Activated T-helper 2 cell treated with anti-CD3 and anti-CD28 coated beads, Interferon-gamma antibody, Interleukin-2, Interleukin-4, amounts not matched to agents 10 μg/mL and 5 μg/mL and 100 μg/mL, durations not matched to agents 14 hours and 24 hours and 36 hours (primary cell): ENCODE measurements around the gene HOMER2. TPM values are rescaled to one million over a fixed set of nuclear protein-coding genes. Genes with fewer than 3 reads are reported as not detected.
"Not testable (repeated sequence)": the region's sequence is repeated elsewhere in the genome, so short reads cannot be mapped to it uniquely, and the experiment has no call there.

Source experiments
- DNase-seq: peaks from one replicate; pipeline ENCODE4 v3.0.0; 2021; ENCODE audit warnings: low spot score
- H3K27ac Mint-ChIP-seq: one replicate; pipeline ENCODE4 v1.8.0; 2021; ENCODE audit warnings: mixed read lengths
- H3K27me3 Mint-ChIP-seq: one replicate; pipeline ENCODE4 v1.8.0; 2021; ENCODE audit warnings: low read depth, mixed read lengths
- H3K36me3 Mint-ChIP-seq: one replicate; pipeline ENCODE4 v1.8.0; 2021; ENCODE audit warnings: low read depth, mixed read lengths
- H3K4me1 Mint-ChIP-seq: one replicate; pipeline ENCODE4 v1.8.0; 2021; ENCODE audit warnings: low read depth, mixed read lengths
- H3K4me3 Mint-ChIP-seq: one replicate; pipeline ENCODE4 v1.8.0; 2021; ENCODE audit warnings: low read depth, mild to moderate bottlenecking, moderate library complexity, mixed read lengths
- H3K9me3 Mint-ChIP-seq: one replicate; pipeline ENCODE4 v1.8.0; 2021; ENCODE audit warnings: mixed read lengths
- intact Hi-C: fragments of 100-400 bp; cut with micrococcal nuclease; formaldehyde crosslinking; loops from one replicate; pipeline ENCODE4 v1.15.1; 2023
- total RNA-seq: library from RNA; stranded (reverse); gene quantifications from 2 replicates; pipeline ENCODE4 v1.2.3, GENCODE V29; 2022

HOMER2 gene
- total RNA-seq, 1 donor from 2014 or later, result 66.1 TPM

DNA sequence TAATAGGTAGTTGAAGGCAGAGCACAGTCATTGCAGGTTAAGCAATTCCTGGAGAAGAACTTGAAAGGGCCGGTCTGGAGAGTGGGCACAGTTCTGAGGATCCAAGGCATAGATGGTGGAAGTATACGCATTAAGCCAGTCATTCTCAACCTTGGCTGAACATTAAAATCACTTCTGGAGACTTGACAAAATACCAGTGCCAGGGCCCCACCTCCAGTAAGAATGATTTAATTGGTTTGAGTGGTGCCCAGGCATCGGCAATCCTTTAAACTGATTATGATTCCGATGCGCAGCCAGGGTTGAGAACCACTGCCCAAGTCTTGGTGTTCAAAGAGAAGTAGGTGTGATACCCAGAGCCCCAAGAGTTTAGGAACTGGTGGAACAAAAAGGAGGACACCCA lies 6.9 kb upstream of the HOMER2 start:
- H3K27ac Mint-ChIP-seq, result no peak overlapping the region
- H3K4me3 Mint-ChIP-seq, result no peak overlapping the region
- intact Hi-C loops, result no loop called here
- peaks cover 18% of the 10 kb centered on the region for H3K27me3 Mint-ChIP-seq
- H3K9me3 Mint-ChIP-seq, result no peaks in the 10 kb centered on the region
- no peaks in the 10 kb centered on the region for H3K4me1 Mint-ChIP-seq
- no peak for DNase-seq
- H3K36me3 Mint-ChIP-seq, result no peaks in the 10 kb centered on the region

DNA sequence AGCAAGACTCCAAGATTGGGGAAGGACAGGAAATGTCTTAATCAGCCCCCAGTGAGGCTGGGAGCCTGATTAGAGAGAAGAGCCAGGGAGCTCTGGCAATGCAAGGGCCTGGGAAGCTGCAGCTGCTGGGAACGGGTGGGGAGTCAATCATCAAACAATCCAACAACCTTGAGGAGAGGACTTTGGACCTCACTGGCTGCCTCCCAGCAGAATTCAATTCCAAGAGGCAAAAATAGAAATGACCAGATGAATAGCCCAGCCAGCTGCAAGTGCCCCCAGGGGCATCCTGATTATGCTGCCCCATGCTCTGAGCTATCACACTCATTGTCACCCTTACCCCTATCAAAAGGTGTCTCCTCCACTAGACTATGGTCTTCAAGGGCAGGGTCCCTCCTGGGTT lies 6.1 kb upstream of the HOMER2 start:
- Mint-ChIP-seq H3K36me3 (no peaks in the 10 kb centered on the region), H3K9me3 (no peaks in the 10 kb centered on the region), H3K4me3 (no peak overlapping the region), H3K4me1 (no peaks in the 10 kb centered on the region), H3K27ac (no peak overlapping the region), H3K27me3 (peaks cover 18% of the 10 kb centered on the region)
- intact Hi-C loops, result no loop called here
- no peak for DNase-seq

DNA sequence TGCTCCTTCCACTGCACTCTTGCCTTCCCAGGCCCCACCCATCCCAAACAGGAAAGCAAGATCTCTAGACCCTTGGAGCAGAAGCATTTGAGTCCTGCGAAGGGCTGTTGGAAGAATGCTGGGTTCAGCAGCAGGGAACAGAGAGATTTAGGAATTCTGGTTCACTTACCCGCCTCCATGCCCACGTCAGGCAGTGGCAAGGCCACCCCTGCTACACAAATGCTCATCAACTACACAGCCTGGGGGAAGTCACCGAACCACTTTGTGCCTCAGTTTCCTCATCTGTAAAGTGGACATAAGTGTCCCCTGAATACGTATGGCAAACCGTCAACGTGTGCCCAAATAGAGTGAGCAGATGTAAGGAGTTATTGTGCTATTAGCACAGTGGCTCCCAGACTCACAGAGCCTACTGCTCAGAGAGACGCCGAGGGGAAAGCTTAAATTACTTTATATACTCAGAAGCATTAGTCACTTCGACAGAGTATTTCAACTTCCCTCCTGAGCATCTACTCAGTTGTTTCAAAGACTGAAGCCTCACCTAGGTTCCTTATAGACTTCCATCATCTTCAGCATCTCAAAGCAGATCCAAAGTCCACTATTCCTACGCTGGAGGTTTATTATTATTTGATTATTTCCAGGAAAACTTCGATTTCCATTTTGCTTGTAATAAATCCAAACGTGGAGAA lies 905 bp downstream of the HOMER2 start:
- no peak for DNase-seq
- Mint-ChIP-seq H3K9me3 (no peaks in the 10 kb centered on the region), H3K4me3 (no peak overlapping the region), H3K27ac (no peak overlapping the region), H3K36me3 (peaks cover 14% of the 10 kb centered on the region), H3K4me1 (peaks cover 13% of the 10 kb centered on the region), H3K27me3 (peaks cover 4% of the 10 kb centered on the region)
- intact Hi-C loops, result loop anchor here (1.0 to 2.0 kb wide), 4 partner anchors 15 to 140 kb away; partner anchors contain the start of gene RAMAC

GRCh38 chr15:82950746-82951370 lies 1.7 kb downstream of the HOMER2 start:
- H3K4me1 Mint-ChIP-seq, result peaks cover 17% of the 10 kb centered on the region
- intact Hi-C loops, result loop anchor here (1.0 to 2.0 kb wide), 5 partner anchors 14 to 140 kb away; partner anchors contain the start of gene RAMAC
- H3K9me3 Mint-ChIP-seq, result no peaks in the 10 kb centered on the region
- no peak overlapping the region for H3K4me3 Mint-ChIP-seq
- DNase-seq, result no peak
- peaks cover 18% of the 10 kb centered on the region for H3K36me3 Mint-ChIP-seq
- H3K27me3 Mint-ChIP-seq, result peaks cover 8% of the 10 kb centered on the region
- H3K27ac Mint-ChIP-seq, result no peak overlapping the region

GRCh38 chr15:82950295-82950694 lies 2.2 kb downstream of the HOMER2 start:
- Mint-ChIP-seq H3K4me1 (peaks cover 17% of the 10 kb centered on the region), H3K9me3 (no peaks in the 10 kb centered on the region), H3K4me3 (no peak overlapping the region), H3K27me3 (peaks cover 8% of the 10 kb centered on the region), H3K27ac (no peak overlapping the region), H3K36me3 (peaks cover 18% of the 10 kb centered on the region)
- DNase-seq, result no peak
- intact Hi-C loops, result loop anchor here (1.0 to 2.0 kb wide), 4 partner anchors 13 to 117 kb away; partner anchors contain the start of gene RAMAC

DNA sequence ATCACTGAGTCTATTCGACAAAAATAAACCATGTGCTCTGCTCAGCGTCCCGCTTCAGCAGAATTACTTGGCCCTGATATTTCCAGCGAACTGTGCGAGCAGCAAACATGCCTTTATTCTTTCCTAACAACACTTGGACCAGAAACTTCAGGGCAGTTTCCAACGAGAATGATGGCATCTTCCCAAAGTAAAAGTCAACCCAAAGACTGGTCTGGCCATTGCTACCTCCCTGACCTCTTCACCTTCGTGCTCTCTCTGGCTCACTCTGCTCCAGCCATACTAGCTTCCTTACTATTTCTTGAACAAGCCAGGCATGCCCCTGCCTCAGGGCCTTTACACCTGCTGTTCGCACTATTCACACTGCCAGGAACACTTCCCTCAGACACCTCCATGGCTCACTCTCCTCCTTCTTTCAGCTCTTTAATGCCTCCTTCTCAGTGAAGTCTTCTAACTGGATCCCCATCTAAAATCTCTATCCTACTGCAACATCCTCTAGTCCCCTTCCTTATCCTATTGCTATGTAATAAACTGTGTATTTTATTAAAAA lies 6.3 kb downstream of the HOMER2 start:
- Mint-ChIP-seq H3K27ac (no peak overlapping the region), H3K4me1 (peaks cover 15% of the 10 kb centered on the region), H3K36me3 (peaks cover 17% of the 10 kb centered on the region), H3K4me3 (no peak overlapping the region), H3K9me3 (no peaks in the 10 kb centered on the region), H3K27me3 (peaks cover 6% of the 10 kb centered on the region)
- no peak for DNase-seq
- intact Hi-C loops, result no loop called here

DNA sequence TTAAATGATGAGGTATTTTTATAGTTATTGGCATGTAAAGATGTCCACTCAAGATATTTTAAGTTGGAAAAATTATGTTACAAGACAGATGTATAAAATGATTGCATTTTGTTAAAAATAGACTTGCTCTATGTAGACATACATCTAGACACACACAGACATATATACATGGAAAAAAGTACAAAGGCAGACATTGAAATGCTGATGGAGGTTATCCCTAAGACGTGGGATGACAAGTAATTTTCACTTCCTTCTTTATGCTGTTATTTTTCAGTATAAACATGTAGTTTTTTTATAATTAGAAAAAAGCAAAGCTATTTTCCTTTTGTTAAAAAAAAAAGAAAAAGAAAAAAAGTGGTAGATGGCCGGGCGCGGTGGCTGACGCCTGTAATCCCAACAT lies 7.2 kb downstream of the HOMER2 start:
- Mint-ChIP-seq H3K36me3 (peaks cover 17% of the 10 kb centered on the region), H3K4me1 (peaks cover 15% of the 10 kb centered on the region)

GRCh38 chr15:82944821-82945220 lies 7.7 kb downstream of the HOMER2 start:
- Mint-ChIP-seq H3K27me3 (peaks cover 6% of the 10 kb centered on the region), H3K9me3 (no peaks in the 10 kb centered on the region), H3K27ac (no peak overlapping the region), H3K36me3 (peaks cover 17% of the 10 kb centered on the region), H3K4me1 (peaks cover 15% of the 10 kb centered on the region), H3K4me3 (no peak overlapping the region)
- intact Hi-C loops, result no loop called here
- no peak for DNase-seq

More for the DNA sequence above, 7.2 kb downstream of the HOMER2 start:
- intact Hi-C loops, result no loop called here
- no peak overlapping the region for H3K4me3 Mint-ChIP-seq
- H3K27me3 Mint-ChIP-seq, result peaks cover 6% of the 10 kb centered on the region
- H3K27ac Mint-ChIP-seq, result no peak overlapping the region
- no peaks in the 10 kb centered on the region for H3K9me3 Mint-ChIP-seq
- no peak for DNase-seq

DNA sequence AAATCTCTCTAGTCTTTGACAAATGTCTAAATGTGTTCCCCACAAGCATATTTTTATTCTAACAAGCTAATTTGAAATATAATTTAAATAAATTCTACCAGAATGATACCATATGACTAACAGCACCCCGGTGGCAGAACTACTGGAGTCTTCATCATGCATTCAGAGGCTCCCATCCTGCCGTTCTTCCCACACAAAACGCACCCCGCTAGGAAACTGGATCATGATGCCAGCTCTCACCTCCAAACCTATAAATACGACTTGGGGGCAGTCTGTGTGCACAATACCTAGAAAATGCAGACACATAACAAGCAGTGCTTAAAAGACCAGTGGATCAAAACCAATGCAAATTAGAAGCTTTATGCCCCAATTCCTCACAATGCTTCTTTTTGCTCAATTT lies 8.5 kb downstream of the HOMER2 start:
- Mint-ChIP-seq H3K4me1 (peaks cover 16% of the 10 kb centered on the region), H3K9me3 (no peaks in the 10 kb centered on the region), H3K27me3 (peaks cover 6% of the 10 kb centered on the region), H3K27ac (no peak overlapping the region), H3K4me3 (no peak overlapping the region), H3K36me3 (peaks cover 19% of the 10 kb centered on the region)
- no peak for DNase-seq
- intact Hi-C loops, result no loop called here

- intact Hi-C loops, result no loop called here
- Mint-ChIP-seq H3K27ac (no peak overlapping the region), H3K27me3 (peaks cover 8% of the 10 kb centered on the region), H3K9me3 (no peaks in the 10 kb centered on the region), H3K36me3 (peaks cover 26% of the 10 kb centered on the region), H3K4me3 (no peak overlapping the region), H3K4me1 (peaks cover 22% of the 10 kb centered on the region)
- no peak for DNase-seq
Measured at GRCh38 chr15:82943176-82943575, 9.3 kb downstream of the HOMER2 start.

DNA sequence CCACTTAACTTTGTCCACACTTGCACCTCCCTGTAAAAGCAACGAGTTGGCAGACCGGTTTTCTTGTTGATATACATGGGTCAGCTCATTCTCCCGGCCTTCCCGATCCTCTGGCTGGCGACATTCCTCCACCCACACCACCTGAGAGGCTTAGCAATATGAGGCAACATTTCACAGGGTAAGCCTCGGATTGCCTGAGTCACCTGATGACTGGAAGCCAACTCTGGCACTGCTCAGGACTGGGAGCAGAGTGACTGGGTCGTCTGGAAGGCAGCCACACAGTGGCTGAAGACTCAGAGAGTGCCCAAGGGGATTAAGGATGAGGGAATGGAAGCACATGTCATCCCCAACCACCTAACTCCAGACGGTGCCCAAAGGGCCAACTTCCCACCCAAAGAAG lies 9.8 kb downstream of the HOMER2 start:
- H3K4me1 Mint-ChIP-seq, result peaks cover 21% of the 10 kb centered on the region

GRCh38 chr15:82939678-82940077 lies 12.8 kb downstream of the HOMER2 start:
- intact Hi-C loops, DNase-seq, H3K9me3 Mint-ChIP-seq, H3K4me3 Mint-ChIP-seq, H3K27ac Mint-ChIP-seq, H3K27me3 Mint-ChIP-seq: not testable (repeated sequence)
- peaks cover 12% of the 10 kb centered on the region for H3K36me3 Mint-ChIP-seq
- H3K4me1 Mint-ChIP-seq, result peaks cover 22% of the 10 kb centered on the region

More for the DNA sequence above, 9.8 kb downstream of the HOMER2 start:
- peaks cover 24% of the 10 kb centered on the region for H3K36me3 Mint-ChIP-seq
- H3K4me3 Mint-ChIP-seq, result no peak overlapping the region
- peaks cover 8% of the 10 kb centered on the region for H3K27me3 Mint-ChIP-seq
- no peaks in the 10 kb centered on the region for H3K9me3 Mint-ChIP-seq
- no peak overlapping the region for H3K27ac Mint-ChIP-seq
- DNase-seq, result no peak
- intact Hi-C loops, result no loop called here

- DNase-seq, result no peak
- Mint-ChIP-seq H3K9me3 (no peaks in the 10 kb centered on the region), H3K4me1 (peaks cover 41% of the 10 kb centered on the region), H3K4me3 (no peak overlapping the region), H3K27me3 (peaks cover 2% of the 10 kb centered on the region), H3K36me3 (peaks cover 12% of the 10 kb centered on the region), H3K27ac (no peak overlapping the region)
- intact Hi-C loops, result loop anchor here (2.0 kb wide), 1 partner anchor 13 kb away; no protein-coding TSS in a partner anchor
Measured at GRCh38 chr15:82937712-82938058, 14.8 kb downstream of the HOMER2 start.
